Fibroblast of mammary gland (primary cell): ENCODE data around the gene OR10H2.
"Not testable (repeated sequence)": the region's sequence is repeated elsewhere in the genome, so short reads cannot be mapped to it uniquely, and the experiment has no call there.

Experiments
- DNase-seq: peaks from one replicate; pipeline ENCODE4 v3.0.0-alpha.2; 2010; ENCODE audit warnings: low read depth
- H3K4me3 ChIP-seq: 2 replicates; pipeline ENCODE4 v1.5.1; 2011; ENCODE audit warnings: low read depth, mild to moderate bottlenecking, low read length, moderate library complexity; ENCODE audit not compliant: control insufficient read depth
- TF ChIP-seq, protein P1 (sequence below): conservative IDR thresholded peaks from 2 replicates; pipeline ENCODE4 v1.5.1; 2011; ENCODE audit warnings: low read depth, low read length, inconsistent platforms; ENCODE audit not compliant: control insufficient read depth, insufficient read depth

OR10H2 gene, protein sequence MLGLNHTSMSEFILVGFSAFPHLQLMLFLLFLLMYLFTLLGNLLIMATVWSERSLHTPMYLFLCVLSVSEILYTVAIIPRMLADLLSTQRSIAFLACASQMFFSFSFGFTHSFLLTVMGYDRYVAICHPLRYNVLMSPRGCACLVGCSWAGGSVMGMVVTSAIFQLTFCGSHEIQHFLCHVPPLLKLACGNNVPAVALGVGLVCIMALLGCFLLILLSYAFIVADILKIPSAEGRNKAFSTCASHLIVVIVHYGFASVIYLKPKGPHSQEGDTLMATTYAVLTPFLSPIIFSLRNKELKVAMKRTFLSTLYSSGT

DNA sequence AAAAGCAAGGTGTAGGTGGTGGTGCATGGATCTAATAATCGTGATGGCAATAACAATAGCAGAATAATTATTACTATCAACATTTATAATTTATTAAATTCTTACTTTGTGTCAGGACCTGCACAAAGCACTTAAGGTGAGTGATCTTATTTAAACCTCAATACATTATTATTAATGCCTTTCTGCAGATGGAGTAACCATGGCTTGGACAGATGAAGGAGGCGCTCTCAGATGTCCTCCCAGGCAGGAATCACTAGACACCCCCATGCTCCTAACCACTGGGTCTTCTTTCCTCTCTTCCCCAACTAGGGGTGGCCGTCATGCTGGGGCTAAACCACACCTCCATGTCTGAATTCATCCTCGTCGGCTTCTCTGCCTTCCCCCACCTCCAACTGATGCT, at the start of gene OR10H2:
OR10H2 (plus strand) TSS at position 301 of the 400 bp plus-strand sequence; CDS start at position 321, 20 bp downstream.
- TF ChIP-seq, protein P1, sequence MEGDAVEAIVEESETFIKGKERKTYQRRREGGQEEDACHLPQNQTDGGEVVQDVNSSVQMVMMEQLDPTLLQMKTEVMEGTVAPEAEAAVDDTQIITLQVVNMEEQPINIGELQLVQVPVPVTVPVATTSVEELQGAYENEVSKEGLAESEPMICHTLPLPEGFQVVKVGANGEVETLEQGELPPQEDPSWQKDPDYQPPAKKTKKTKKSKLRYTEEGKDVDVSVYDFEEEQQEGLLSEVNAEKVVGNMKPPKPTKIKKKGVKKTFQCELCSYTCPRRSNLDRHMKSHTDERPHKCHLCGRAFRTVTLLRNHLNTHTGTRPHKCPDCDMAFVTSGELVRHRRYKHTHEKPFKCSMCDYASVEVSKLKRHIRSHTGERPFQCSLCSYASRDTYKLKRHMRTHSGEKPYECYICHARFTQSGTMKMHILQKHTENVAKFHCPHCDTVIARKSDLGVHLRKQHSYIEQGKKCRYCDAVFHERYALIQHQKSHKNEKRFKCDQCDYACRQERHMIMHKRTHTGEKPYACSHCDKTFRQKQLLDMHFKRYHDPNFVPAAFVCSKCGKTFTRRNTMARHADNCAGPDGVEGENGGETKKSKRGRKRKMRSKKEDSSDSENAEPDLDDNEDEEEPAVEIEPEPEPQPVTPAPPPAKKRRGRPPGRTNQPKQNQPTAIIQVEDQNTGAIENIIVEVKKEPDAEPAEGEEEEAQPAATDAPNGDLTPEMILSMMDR, result no peak
- DNase-seq, result no peak
- H3K4me3 ChIP-seq, result no peak within 1 kb of the TSS

DNA sequence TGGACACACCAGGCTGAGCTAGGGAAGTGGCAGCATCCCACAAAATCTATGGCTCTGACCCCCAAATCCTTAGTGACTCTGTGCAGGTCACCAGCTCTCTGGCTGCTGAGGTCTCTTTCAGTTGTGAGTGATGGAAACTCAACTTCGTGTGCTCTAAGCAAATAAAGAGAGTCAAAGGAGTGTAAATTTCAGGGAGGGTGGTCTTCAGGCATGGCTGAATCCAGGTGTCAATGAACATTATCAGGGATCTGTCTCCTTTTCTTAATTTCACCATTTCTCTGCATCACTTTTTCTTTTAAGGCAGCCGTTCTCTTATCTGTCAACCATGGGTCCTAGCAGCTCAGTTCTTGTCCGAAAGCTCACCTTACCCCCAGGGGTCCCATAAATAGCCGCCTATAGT, 48.7 kb upstream of the OR10H2 start:
- no peak overlapping the region for H3K4me3 ChIP-seq
- DNase-seq, result no peak
- TF ChIP-seq, protein P1, result no peak

DNA sequence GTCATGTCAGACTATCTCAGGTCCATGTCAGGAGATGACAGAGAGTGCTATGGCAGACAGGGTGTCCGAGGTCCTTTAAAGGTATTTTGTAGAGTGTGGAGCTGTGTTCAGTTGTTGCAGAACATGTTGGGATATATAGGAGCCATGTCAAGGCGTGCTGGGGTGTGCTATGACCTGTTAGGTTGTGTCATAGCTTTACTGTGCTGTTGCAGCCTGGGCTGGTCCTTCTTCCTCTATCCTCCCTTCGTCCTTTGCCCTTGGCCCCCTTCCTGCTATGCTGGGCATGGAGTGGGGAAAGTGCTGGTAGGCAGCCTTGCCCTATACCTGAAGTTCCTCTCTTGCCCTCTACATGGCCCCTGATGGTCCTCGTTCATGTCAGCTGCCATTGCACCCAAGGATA, 48.0 kb upstream of the OR10H2 start:
- H3K4me3 ChIP-seq, DNase-seq: not testable (repeated sequence)

DNA sequence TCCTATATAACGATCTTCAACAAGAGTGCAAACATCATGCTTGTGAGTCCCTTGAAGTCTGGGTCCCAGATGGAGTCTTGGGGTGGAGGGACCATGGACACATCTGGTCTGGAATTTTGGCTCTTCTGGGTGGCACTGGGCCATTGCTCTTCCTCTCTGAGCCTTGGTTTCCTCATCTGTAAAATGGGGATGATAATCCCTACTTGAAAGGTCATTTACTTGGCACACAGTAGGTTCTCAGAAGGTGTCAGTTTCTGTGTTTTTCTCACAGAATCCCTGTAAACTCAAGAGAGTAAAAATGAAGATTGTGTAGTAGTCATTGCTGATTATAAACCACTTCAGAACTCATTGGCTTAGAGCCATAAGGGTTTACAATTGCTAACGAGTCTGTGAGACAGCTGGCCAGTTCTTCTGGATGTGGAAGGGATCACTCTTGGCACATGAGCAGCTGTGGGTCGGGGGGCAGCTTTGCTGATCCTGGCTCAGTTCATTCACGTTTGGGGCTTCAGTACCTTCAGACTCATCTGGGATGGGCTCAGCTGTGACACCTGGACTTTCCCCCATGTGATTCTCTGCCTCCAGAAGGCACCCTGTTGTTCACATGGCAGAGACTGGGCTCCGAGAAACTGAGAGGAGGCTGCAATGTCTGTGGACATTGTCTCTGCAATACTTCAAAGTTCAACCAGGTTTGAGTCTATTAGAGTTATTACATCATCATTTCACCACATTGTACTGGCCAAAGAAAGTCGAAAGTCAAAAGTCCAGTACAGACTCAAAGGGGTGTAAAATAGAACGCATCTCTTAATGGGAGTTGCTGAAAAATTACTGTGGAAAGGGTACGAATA, 47.1 kb upstream of the OR10H2 start:
- H3K4me3 ChIP-seq, result no peak overlapping the region
- DNase-seq, result no peak
- TF ChIP-seq, protein P1, result no peak

DNA sequence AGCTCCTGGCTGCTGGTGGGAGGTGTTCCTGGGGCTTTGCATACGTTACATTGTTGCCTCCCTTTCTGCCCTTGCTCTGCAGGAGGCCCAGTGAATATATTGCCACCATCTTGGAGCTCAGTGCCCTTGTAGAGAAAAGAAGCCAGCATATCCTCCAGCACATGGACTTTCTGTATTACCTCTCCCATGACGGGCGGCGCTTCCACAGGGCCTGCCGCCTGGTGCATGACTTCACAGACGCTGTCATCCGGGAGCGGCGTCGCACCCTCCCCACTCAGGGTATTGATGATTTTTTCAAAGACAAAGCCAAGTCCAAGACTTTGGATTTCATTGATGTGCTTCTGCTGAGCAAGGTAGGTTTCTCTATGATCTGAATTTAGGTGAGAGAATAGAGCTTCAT, 44.4 kb upstream of the OR10H2 start:
- TF ChIP-seq, protein P1, result no peak
- DNase-seq, result no peak
- no peak overlapping the region for H3K4me3 ChIP-seq

DNA sequence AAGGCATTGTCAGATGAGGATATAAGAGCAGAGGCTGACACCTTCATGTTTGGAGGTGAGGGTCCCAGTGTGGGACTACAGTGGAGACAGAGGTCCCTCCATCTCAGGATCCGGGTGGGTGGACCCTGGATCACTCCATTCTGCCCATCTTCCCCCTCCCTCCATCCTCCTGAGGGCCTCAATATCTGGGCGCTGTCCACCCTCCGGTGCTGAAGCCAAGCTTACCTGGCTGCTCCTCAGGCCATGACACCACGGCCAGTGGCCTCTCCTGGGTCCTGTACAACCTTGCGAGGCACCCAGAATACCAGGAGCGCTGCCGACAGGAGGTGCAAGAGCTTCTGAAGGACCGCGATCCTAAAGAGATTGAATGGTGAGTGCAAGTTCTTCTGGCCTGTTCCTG, 43.0 kb upstream of the OR10H2 start:
- TF ChIP-seq, protein P1, result no peak
- no peak overlapping the region for H3K4me3 ChIP-seq
- DNase-seq, result no peak

DNA sequence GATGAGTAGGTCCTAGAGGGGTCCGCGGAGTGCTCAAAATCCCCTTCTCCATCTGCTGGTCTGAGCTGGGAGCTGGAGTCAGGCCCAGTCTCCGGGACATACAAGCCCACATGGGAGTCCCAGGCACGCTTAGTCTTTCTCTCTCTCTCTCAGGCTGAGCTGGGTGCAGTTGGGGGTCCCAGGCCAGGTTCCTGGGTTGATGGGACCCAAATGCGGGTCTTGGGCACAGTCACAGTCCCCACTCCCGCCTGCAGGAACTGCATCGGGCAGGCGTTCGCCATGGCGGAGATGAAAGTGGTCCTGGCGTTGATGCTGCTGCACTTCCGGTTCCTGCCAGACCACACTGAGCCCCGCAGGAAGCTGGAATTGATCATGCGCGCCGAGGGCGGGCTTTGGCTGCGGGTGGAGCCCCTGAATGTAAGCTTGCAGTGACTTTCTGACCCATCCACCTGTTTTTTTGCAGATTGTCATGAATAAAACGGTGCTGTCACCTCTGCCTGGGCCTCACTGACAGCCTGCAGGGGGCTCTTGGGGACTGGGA, 31.1 kb upstream of the OR10H2 start:
- no peak for DNase-seq
- TF ChIP-seq, protein P1, result no peak
- no peak overlapping the region for H3K4me3 ChIP-seq
